Activated CD4-positive, alpha-beta memory T cell treated with anti-CD3 and anti-CD28 coated beads for 36 hours (primary cell): ENCODE results near the gene ERMN. TPM values are rescaled to one million over a fixed set of nuclear protein-coding genes. Genes with fewer than 3 reads are reported as not detected.
"Not testable (repeated sequence)": the region's sequence is repeated elsewhere in the genome, so short reads cannot be mapped to it uniquely, and the experiment has no call there.

ENCODE experiments used
- CTCF ChIA-PET: fragments of 350-600 bp; sonication (Branson Sonifier 250); formaldehyde crosslinking; loops from one replicate; lab custom pipeline; 2021; ENCODE audit warnings: antibody characterized with exemption, inconsistent platforms; lab: Charles Lee
- POLR2A ChIA-PET: fragments of 350-600 bp; sonication (Branson Sonifier 250); formaldehyde crosslinking; loops from one replicate; lab custom pipeline; 2021; ENCODE audit warnings: antibody characterized with exemption; lab: Charles Lee
- DNase-seq: peaks from one replicate; pipeline ENCODE4 v3.0.0-alpha.2; 2020
- H3K27ac Mint-ChIP-seq: one replicate; pipeline ENCODE4 v1.8.0; 2021; ENCODE audit warnings: mixed read lengths
- H3K27me3 Mint-ChIP-seq: one replicate; pipeline ENCODE4 v1.8.0; 2021; ENCODE audit warnings: mixed read lengths
- H3K36me3 Mint-ChIP-seq: one replicate; pipeline ENCODE4 v1.8.0; 2021; ENCODE audit warnings: mixed read lengths
- H3K4me1 Mint-ChIP-seq: one replicate; pipeline ENCODE4 v1.8.0; 2021; ENCODE audit warnings: low read depth, mixed read lengths
- H3K4me3 Mint-ChIP-seq: one replicate; pipeline ENCODE4 v1.8.0; 2021; ENCODE audit warnings: mild to moderate bottlenecking, mixed read lengths
- H3K9me3 Mint-ChIP-seq: one replicate; pipeline ENCODE4 v1.8.0; 2021; ENCODE audit warnings: mixed read lengths
- intact Hi-C: fragments of 100-400 bp; cut with micrococcal nuclease; formaldehyde crosslinking; loops from one replicate; pipeline ENCODE4 v1.15.1; 2023
- total RNA-seq, 2 experiments: library from RNA; stranded (reverse); gene quantifications; one replicate each; pipeline ENCODE4 v1.2.3, GENCODE V29; 2021

ERMN gene
- total RNA-seq, 2 experiments from 2014 or later: 0.82 to 1.5 TPM

- CTCF ChIA-PET: no interaction called here
- Mint-ChIP-seq H3K4me1 (no peaks in the 10 kb centered on the region), H3K9me3 (no peaks in the 10 kb centered on the region), H3K27me3 (peaks cover 3% of the 10 kb centered on the region), H3K27ac (no peak overlapping the region), H3K4me3 (no peak overlapping the region), H3K36me3 (no peaks in the 10 kb centered on the region)
- POLR2A ChIA-PET: no interaction called here
- intact Hi-C loops: no loop called here
- DNase-seq: no peak
These were observed 34.6 kb downstream of the ERMN start for GRCh38 chr2:157291018-157291417.

- no peak overlapping the region for H3K4me3 Mint-ChIP-seq
- peaks cover 3% of the 10 kb centered on the region for H3K27me3 Mint-ChIP-seq
- no peak overlapping the region for H3K27ac Mint-ChIP-seq
- intact Hi-C loops: no loop called here
- no peaks in the 10 kb centered on the region for H3K36me3 Mint-ChIP-seq
- POLR2A ChIA-PET: no interaction called here
- H3K4me1 Mint-ChIP-seq: no peaks in the 10 kb centered on the region
- CTCF ChIA-PET: interaction anchor here (5.0 kb wide), 1 partner anchor 12 kb away, joined by 25 read pairs; no protein-coding TSS in a partner anchor
- no peaks in the 10 kb centered on the region for H3K9me3 Mint-ChIP-seq
- DNase-seq: no peak
These were observed 35.1 kb downstream of the ERMN start for GRCh38 chr2:157290525-157290924.

- Mint-ChIP-seq H3K27me3 (peaks cover 3% of the 10 kb centered on the region), H3K9me3 (no peaks in the 10 kb centered on the region), H3K4me3 (no peak overlapping the region), H3K27ac (no peak overlapping the region), H3K36me3 (no peaks in the 10 kb centered on the region), H3K4me1 (no peaks in the 10 kb centered on the region)
- POLR2A ChIA-PET: interaction anchor here (0.6 kb wide), 1 partner anchor 292 kb away, joined by 4 read pairs; no protein-coding TSS in a partner anchor
- DNase-seq: no peak
- CTCF ChIA-PET: interaction anchor here (5.0 kb wide), 1 partner anchor 15 kb away, joined by 25 read pairs; no protein-coding TSS in a partner anchor
- intact Hi-C loops: no loop called here
These were observed 38.5 kb downstream of the ERMN start for GRCh38 chr2:157287160-157287559.

GRCh38 chr2:157283468-157283867 is 42.2 kb downstream of the ERMN start:
- intact Hi-C loops: no loop called here
- H3K36me3 Mint-ChIP-seq: peaks cover 2% of the 10 kb centered on the region
- no peak for DNase-seq
- H3K27ac Mint-ChIP-seq: no peak overlapping the region
- no peaks in the 10 kb centered on the region for H3K9me3 Mint-ChIP-seq
- H3K4me1 Mint-ChIP-seq: no peaks in the 10 kb centered on the region
- ChIA-PET POLR2A (no interaction called here), CTCF (interaction anchor here (1.0 kb wide), 1 partner anchor 44 kb away, joined by 3 read pairs; no protein-coding TSS in a partner anchor)
- no peak overlapping the region for H3K4me3 Mint-ChIP-seq
- H3K27me3 Mint-ChIP-seq: peaks cover 15% of the 10 kb centered on the region

GRCh38 chr2:157281316-157281715 is 44.3 kb downstream of the ERMN start:
- intact Hi-C loops: no loop called here
- CTCF ChIA-PET: interaction anchor here (0.5 to 1.0 kb wide), 3 partner anchors 46 to 152 kb away, joined by 3 to 4 read pairs (median 3); no protein-coding TSS in a partner anchor
- POLR2A ChIA-PET: no interaction called here

GRCh38 chr2:157279311-157279710 is 46.3 kb downstream of the ERMN start:
- H3K9me3 Mint-ChIP-seq, POLR2A ChIA-PET: not testable (repeated sequence)

More at GRCh38 chr2:157281316-157281715, 44.3 kb downstream of the ERMN start:
- no peak overlapping the region for H3K27ac Mint-ChIP-seq
- no peak overlapping the region for H3K4me3 Mint-ChIP-seq
- DNase-seq: no peak
- no peaks in the 10 kb centered on the region for H3K4me1 Mint-ChIP-seq
- peaks cover 2% of the 10 kb centered on the region for H3K36me3 Mint-ChIP-seq
- H3K27me3 Mint-ChIP-seq: peaks cover 24% of the 10 kb centered on the region
- H3K9me3 Mint-ChIP-seq: no peaks in the 10 kb centered on the region

GRCh38 chr2:157271590-157272203 is 53.9 kb downstream of the ERMN start:
- CTCF ChIA-PET: no interaction called here

More at GRCh38 chr2:157279311-157279710, 46.3 kb downstream of the ERMN start:
- DNase-seq, H3K27ac Mint-ChIP-seq, H3K4me3 Mint-ChIP-seq, intact Hi-C loops, H3K4me1 Mint-ChIP-seq, CTCF ChIA-PET, H3K36me3 Mint-ChIP-seq: not testable (repeated sequence)
- peaks cover 24% of the 10 kb centered on the region for H3K27me3 Mint-ChIP-seq

GRCh38 chr2:157269922-157270321 is 55.7 kb downstream of the ERMN start:
- DNase-seq: no peak
- no peaks in the 10 kb centered on the region for H3K36me3 Mint-ChIP-seq
- H3K4me3 Mint-ChIP-seq: no peak overlapping the region
- POLR2A ChIA-PET: no interaction called here
- H3K27me3 Mint-ChIP-seq: peaks cover 2% of the 10 kb centered on the region
- intact Hi-C loops: no loop called here
- H3K9me3 Mint-ChIP-seq: no peaks in the 10 kb centered on the region
- CTCF ChIA-PET: no interaction called here
- no peak overlapping the region for H3K27ac Mint-ChIP-seq
- peaks cover 22% of the 10 kb centered on the region for H3K4me1 Mint-ChIP-seq

More at GRCh38 chr2:157271590-157272203, 53.9 kb downstream of the ERMN start:
- Mint-ChIP-seq H3K27ac (no peak overlapping the region), H3K36me3 (no peaks in the 10 kb centered on the region), H3K9me3 (no peaks in the 10 kb centered on the region), H3K27me3 (peaks cover 2% of the 10 kb centered on the region), H3K4me3 (no peak overlapping the region), H3K4me1 (peaks cover 22% of the 10 kb centered on the region)
- DNase-seq: peak; percentile 38
- POLR2A ChIA-PET: interaction anchor here (1.5 kb wide), 1 partner anchor 10 kb away, joined by 5 read pairs; no protein-coding TSS in a partner anchor
- intact Hi-C loops: loop anchor here (1.0 kb wide), 2 partner anchors 10 to 25 kb away; no protein-coding TSS in a partner anchor

- CTCF ChIA-PET: no interaction called here
- intact Hi-C loops: no loop called here
- no peaks in the 10 kb centered on the region for H3K9me3 Mint-ChIP-seq
These were observed 56.6 kb downstream of the ERMN start for GRCh38 chr2:157269060-157269459.

More at GRCh38 chr2:157269060-157269459, 56.6 kb downstream of the ERMN start:
- Mint-ChIP-seq H3K27me3 (peaks cover 2% of the 10 kb centered on the region), H3K4me3 (no peak overlapping the region), H3K36me3 (no peaks in the 10 kb centered on the region), H3K4me1 (peaks cover 22% of the 10 kb centered on the region), H3K27ac (no peak overlapping the region)
- no peak for DNase-seq
- POLR2A ChIA-PET: no interaction called here

Other genes starting within 250 kb of the ERMN start
- not detected for gene GALNT5, start 68.1 kb downstream of the ERMN start, total RNA-seq
- 100 to 1,000 TPM; 369 to 388 TPM for gene CYTIP, start 118.3 kb upstream of the ERMN start, total RNA-seq